ENCODE results near the gene GMEB2. TPM values are rescaled to one million over a fixed set of nuclear protein-coding genes. Genes with fewer than 3 reads are reported as not detected.

The GMEB2 gene
- total and polyA plus RNA-seq, 10 of the 15 experiments (the other 5 are each of a cell fraction or from before 2014, with no cell fraction given) = 0.08 to 15.1 (median 6.9) TPM

GRCh38 chr20:63648895-63649589 lies 22.1 kb upstream of the GMEB2 start:
- POLR2A ChIA-PET = no interaction called here
- intact Hi-C loops (cut with micrococcal nuclease; ENCODE audit: unreplicated experiment) (no loop called here), in situ Hi-C loops (cut with MboI) (no loop called here)
- BruUV-seq (replicated peaks) = no TSS peak
- RAD21 ChIA-PET (ENCODE audit: unreplicated experiment) = no interaction called here
- H3K27me3 ChIP-seq (replicated peaks in 1 of 2; ENCODE audit: control insufficient read depth in 2 of 2, insufficient read depth in 2 of 2, low read length in 1 of 2) = peaks cover under 1 to 4% of the 10 kb centered on the region in 2 experiments; a peak in 3 of 4 replicates
- H3K27ac ChIP-seq (ENCODE audit: control insufficient read depth, insufficient read depth) = no peak overlapping the region
- SMC1A ChIA-PET (ENCODE audit: uncharacterized antibody, unreplicated experiment) = interaction anchor here (1.2 kb wide), 1 partner anchor 80 kb away, joined by 3 read pairs; no protein-coding TSS in a partner anchor
- no peak overlapping the region for H3K9ac ChIP-seq (ENCODE audit: control insufficient read depth, insufficient read depth, low read length)
- DNase-seq (ENCODE audit: low read depth, low spot score) (no peak), ATAC-seq (no peak), FAIRE-seq (no peak)
- no peaks in the 10 kb centered on the region for H3K79me2 ChIP-seq (ENCODE audit: control insufficient read depth, insufficient read depth, low read length)
- no peaks in the 10 kb centered on the region for H3K4me1 ChIP-seq (ENCODE audit: control insufficient read depth, insufficient read depth, low read length)
- CTCF ChIA-PET = interaction anchor here (0.6 to 1.0 kb wide), 2 partner anchors 9 to 471 kb away, joined by 3 to 4 read pairs; partner anchors contain the start of gene RTEL1
- H3K4me2 ChIP-seq (ENCODE audit: control insufficient read depth, insufficient read depth) = no peak overlapping the region
- H3K4me3 ChIP-seq = no peak overlapping the region
- H2AFZ ChIP-seq (ENCODE audit: control insufficient read depth, low read depth, low read length) = no peak overlapping the region
- TF ChIP-seq TBL1XR1 (IDR thresholded peaks at IDR 0.05; ENCODE audit: low read depth, low read length) (no peak), POU2F2 (IDR thresholded peaks at IDR 0.05; ENCODE audit: borderline replicate concordance, low read depth, low read length) (no peak), SMARCA5 (IDR thresholded peaks at IDR 0.05) (no peak), CREM (IDR thresholded peaks at IDR 0.05; ENCODE audit: low read depth) (no peak)
- no peaks in the 10 kb centered on the region for H3K9me3 ChIP-seq (replicated peaks; ENCODE audit: control insufficient read depth, insufficient read depth, low read length)
- H4K20me1 ChIP-seq (ENCODE audit: control insufficient read depth, insufficient read depth) = no peaks in the 10 kb centered on the region
- 42% methylated on average over 11 of the region's 11 CpGs for WGBS (ENCODE audit: insufficient coverage, insufficient replicate concordance, low lambda C conversion rate, missing lambda C conversion rate)
- no peaks in the 10 kb centered on the region for H3K36me3 ChIP-seq (ENCODE audit: control insufficient read depth in 2 of 2, insufficient read depth in 2 of 2, low read length in 1 of 2)

DNA sequence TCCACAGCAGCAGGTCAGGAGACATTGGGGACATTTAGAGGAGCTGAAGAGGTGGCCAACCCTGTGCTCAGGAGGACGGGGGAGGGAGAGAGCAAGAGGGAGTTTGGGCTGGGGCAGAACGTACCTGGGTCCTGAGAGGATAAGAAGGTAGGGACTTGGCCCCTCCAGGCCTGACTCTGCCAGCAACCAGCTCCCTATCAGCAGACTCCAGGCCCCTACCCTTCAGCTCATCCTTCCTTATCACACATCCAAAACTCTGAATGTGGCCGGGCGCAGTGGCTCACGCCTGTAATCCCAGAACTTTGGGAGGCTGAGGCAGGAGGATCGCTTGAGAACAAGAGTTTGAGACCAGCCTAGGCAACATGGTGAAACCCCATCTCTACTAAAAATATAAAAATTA lies 21.3 kb upstream of the GMEB2 start:
- Histone ChIP-seq H3K4me3 (no peak overlapping the region), H2AFZ (ENCODE audit: control insufficient read depth, low read depth, low read length) (no peak overlapping the region), H3K9ac (ENCODE audit: control insufficient read depth, insufficient read depth, low read length) (no peak overlapping the region), H3K27ac (ENCODE audit: control insufficient read depth, insufficient read depth) (no peak overlapping the region), H3K4me2 (ENCODE audit: control insufficient read depth, insufficient read depth) (no peak overlapping the region), H3K79me2 (ENCODE audit: control insufficient read depth, insufficient read depth, low read length) (no peaks in the 10 kb centered on the region), H3K4me1 (ENCODE audit: control insufficient read depth, insufficient read depth, low read length) (no peaks in the 10 kb centered on the region), H3K36me3 (ENCODE audit: control insufficient read depth in 2 of 2, insufficient read depth in 2 of 2, low read length in 1 of 2) (no peaks in the 10 kb centered on the region), H3K27me3 (replicated peaks in 1 of 2; ENCODE audit: control insufficient read depth in 2 of 2, insufficient read depth in 2 of 2, low read length in 1 of 2) (peaks cover 0 to 2% of the 10 kb centered on the region in 2 experiments; a peak in 2 of 4 replicates), H4K20me1 (ENCODE audit: control insufficient read depth, insufficient read depth) (no peaks in the 10 kb centered on the region), H3K9me3 (replicated peaks; ENCODE audit: control insufficient read depth, insufficient read depth, low read length) (no peaks in the 10 kb centered on the region)
- 53% methylated on average over 6 of the region's 6 CpGs for WGBS (ENCODE audit: insufficient coverage, insufficient replicate concordance, low lambda C conversion rate, missing lambda C conversion rate)
- ChIA-PET CTCF (interaction anchor here (1.0 kb wide), 1 partner anchor 10 kb away, joined by 3 read pairs; the partner anchor contains the start of gene RTEL1), RAD21 (ENCODE audit: unreplicated experiment) (interaction anchor here (0.8 kb wide), 1 partner anchor 10 kb away, joined by 3 read pairs; the partner anchor contains the start of gene RTEL1), SMC1A (ENCODE audit: uncharacterized antibody, unreplicated experiment) (interaction anchor here (1.2 kb wide), 1 partner anchor 79 kb away, joined by 3 read pairs; no protein-coding TSS in a partner anchor), POLR2A (no interaction called here)
- BruUV-seq (replicated peaks) = no TSS peak
- no peak for FAIRE-seq
- DNase-seq (ENCODE audit: low read depth, low spot score) = no peak
- ATAC-seq = no peak
- in situ Hi-C loops (cut with MboI) (no loop called here), intact Hi-C loops (cut with micrococcal nuclease; ENCODE audit: unreplicated experiment) (no loop called here)
- TF ChIP-seq SUPT20H (IDR thresholded peaks at IDR 0.05; ENCODE audit: borderline replicate concordance, control insufficient read depth, low read depth, low read length) (no peak), NBN (IDR thresholded peaks at IDR 0.05) (no peak), RELB (IDR thresholded peaks at IDR 0.05; ENCODE audit: low read depth) (no peak), HDAC2 (IDR thresholded peaks at IDR 0.05) (no peak), E2F4 (IDR thresholded peaks at IDR 0.05; ENCODE audit: low read depth, low read length) (no peak), BCL3 (IDR thresholded peaks at IDR 0.05; ENCODE audit: borderline replicate concordance, insufficient read depth, low read depth, low read length, poor library complexity, severe bottlenecking) (no peak), TARDBP (IDR thresholded peaks at IDR 0.05; ENCODE audit: borderline replicate concordance) (no peak), IRF3 (IDR thresholded peaks at IDR 0.05) (no peak)
